GM20431 (cell line): ENCODE data around the gene TNKS1BP1.

ENCODE experiments used
- in situ Hi-C: fragments of 300-500 bp; cut with MseI, MboI; formaldehyde crosslinking; loops from one replicate; pipeline ENCODE4 v1.15.0; 2020; ENCODE audit warnings: low sequenced_read_pairs; ENCODE audit not compliant: unreplicated experiment

Gene TNKS1BP1

DNA sequence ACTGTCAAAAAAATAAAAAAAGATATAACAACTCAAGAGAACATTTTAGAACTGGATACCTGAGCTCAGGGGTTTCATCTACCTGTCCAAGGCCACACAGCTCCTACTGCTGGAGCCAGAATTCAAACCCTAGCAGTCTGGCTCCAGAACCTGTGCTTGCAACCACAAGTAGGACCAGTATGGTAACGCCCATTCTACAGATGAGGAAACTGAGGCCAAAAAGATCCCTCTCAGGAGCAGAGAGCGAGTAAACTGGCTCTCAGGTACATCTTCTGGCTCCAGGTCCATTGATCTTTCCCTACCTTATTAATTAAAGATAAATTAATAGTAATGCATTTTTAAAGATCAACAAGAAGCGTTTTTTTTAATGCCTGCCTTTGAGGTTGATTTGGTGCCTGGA, 32.6 kb upstream of the TNKS1BP1 start:
- in situ Hi-C loops, result no loop called here

DNA sequence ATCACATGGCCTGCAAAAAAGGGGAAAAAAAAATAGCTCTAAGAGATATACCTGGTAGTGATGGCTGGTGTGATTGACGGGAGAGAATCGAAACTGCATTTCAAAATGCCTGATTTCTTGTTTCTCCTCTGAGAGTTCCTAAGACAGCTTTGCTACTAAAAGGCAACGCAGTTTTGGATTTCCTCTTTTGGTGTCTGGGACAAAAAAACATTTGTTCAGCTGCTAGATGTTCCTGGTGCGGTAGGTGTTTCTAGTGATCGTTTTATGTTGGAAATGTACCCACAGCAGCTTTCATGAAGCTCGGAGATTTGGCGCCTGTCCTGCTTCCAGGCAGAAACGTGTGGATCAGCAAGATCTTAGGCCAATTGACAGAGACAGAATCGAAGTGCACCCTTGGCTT, 31.5 kb upstream of the TNKS1BP1 start:
- in situ Hi-C loops, result no loop called here

DNA sequence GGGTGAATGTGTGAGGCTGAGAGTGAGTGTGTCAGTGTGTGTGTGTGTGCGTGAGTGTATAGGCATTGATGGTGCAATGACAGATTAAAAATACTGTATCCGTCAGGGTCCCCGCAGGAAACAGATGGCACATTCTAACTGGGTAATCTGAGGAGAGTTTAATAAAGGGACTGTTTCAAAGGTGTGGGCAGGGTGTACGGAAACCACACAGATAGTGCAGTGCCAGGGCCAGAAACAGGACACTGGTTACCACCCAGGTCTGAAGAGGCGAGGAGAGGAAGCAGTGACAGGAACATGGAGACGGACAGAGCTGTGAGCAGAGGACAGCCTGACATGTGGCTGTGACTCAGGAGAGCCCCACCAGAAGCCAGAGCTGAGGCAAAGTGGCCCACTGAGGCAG, 29.9 kb upstream of the TNKS1BP1 start:
- in situ Hi-C loops, result no loop called here

DNA sequence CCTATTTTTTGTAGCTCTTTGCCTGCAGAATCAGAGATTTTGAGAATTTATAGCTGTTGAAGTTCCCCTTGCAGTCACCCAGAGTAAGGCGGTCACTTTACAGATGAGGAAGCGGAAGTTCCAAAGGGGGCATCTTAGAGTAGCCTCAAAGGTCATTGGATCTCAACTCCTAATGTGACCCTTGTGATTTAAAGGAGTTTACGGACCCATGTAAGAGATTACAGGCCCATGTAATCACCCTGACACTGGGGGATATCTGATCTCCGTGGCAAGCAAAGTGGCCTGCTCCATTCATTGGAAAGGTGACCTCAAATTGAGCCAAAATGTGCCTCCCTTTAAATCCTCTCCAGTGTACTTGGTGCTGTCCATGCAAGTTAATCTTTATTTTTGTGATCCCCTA, 29.1 kb upstream of the TNKS1BP1 start:
- in situ Hi-C loops, result no loop called here

DNA sequence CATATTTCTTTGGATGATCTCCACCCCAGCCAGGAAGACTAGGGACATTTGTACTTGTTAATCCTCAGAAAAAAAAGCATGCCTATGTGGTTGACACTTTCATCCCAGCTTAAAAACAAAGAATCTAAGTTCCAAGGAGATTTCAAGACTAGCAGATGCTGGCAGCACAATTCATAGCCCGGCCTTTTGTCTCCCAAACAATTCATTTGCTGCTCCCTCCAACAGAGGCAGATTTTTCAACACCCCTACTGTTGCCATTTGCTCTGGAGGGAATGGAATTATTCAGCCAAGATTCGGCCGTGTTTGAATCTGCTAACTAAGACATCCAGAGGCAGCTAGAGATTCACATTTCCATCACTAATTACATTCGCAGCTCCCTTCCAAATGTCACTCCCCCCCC, 28.7 kb upstream of the TNKS1BP1 start:
- in situ Hi-C loops, result no loop called here

DNA sequence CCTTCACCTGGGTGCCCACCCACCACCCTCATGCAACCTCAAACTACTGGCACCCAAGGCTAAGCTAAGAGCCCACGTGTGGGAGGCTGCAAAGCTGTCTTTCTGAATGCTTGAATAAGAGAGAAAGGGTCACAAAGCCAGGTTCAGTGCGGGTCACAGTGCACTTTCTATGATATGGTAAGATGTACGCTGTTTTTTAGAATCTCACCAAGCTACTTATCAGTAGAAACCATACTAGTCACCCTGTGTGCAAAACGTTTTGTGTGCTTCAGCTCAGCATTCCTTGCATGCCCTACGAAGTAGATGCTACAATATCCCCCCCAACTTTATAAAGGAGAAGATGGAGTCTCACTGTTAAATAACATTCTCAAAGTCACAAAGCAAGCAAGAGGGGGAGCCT, 28.3 kb upstream of the TNKS1BP1 start:
- in situ Hi-C loops, result no loop called here

DNA sequence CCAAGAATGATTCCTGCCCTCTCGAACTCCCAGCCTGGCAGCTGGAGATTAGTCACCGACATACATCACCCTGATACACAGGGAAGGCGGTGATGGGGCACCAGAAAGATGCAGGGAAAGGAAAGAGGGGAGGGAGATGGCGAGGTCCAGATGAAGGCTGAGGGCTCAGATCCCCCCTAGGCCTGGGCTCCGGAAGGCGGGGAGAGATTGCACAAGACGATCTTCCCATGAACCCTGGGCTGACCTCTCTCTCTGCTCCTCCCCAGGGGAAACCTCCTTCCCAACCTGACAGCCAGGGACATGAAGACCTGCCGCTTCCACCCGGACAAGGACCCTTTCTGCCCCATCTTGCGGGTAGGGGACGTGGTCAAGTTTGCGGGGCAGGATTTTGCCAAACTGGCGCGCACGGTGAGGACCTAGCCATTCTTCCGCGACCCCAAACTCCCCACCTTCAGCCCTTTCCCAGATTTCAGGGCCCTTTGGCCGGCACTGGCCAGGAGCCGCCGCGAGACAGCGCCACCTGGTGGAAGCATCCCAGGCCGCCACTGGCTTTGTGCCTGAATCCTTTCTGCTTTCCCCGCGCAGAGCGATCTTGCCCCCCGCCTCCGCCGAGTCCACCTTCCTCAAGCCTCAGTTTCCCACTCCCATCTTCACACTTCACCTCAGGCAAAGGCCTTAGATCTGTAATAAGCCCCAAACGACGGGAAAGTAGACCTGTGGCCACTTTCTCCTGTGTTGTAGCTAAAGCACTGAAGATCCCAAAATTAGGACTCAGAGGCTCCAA, 24.9 kb upstream of the TNKS1BP1 start:
- in situ Hi-C loops, result loop anchor here (25.0 kb wide), 1 partner anchor 313 kb away; the partner anchor contains the start of genes CLP1 and ZDHHC5

DNA sequence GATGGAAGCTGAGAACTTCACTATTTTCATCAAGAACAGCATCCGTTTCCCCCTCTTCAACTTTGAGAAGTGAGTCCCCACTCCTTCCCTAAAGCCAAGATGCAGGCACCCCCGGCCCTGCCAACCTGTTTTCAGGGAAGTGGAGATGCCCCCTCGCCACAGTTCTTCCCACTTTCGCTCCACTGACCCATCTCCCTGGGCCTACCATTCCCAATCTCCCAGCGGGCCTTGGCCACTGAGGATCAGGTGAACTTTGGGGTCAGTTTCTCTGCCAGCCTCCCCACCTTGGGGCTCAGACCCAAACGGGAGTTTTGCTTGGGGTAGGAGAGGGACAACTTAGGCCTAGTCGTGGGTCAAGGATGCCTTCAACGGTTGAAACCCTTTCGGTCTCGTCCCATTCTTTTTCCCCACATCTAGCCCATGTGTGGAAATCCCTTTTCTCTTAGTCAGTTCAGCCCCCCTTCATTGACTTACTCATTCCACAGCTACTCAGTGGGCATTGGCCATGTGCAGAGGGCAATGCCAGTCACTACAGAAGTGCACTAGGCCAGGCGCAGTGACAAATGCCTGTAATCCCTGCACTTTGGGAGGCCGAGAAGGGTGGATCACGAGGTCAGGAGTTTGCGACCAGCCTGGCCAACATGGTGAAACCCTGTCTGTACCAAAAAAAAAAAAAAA, 24.0 kb upstream of the TNKS1BP1 start:
- in situ Hi-C loops, result loop anchor here (25.0 kb wide), 1 partner anchor 314 kb away; the partner anchor contains the start of genes CLP1 and ZDHHC5

DNA sequence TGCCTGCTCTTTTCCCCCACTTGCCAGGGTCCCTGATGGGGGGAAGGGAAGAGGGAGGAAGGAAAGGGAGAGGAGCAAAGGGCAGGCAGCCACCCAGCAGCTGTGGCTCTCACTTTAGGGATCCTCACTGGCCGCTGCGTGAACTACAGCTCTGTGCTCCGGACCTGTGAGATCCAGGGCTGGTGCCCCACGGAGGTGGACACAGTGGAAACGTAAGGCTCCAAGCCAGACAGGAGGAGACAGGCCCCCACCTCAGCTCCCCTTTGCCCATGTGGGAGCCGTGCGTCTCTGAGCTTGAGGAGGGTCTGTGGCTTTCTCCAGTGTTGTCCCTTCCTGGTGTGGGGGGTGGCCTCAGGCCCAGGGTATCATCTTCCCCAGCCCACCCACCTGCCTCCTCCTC, 23.3 kb upstream of the TNKS1BP1 start:
- in situ Hi-C loops, result loop anchor here (25.0 kb wide), 1 partner anchor 314 kb away; the partner anchor contains the start of genes CLP1 and ZDHHC5

DNA sequence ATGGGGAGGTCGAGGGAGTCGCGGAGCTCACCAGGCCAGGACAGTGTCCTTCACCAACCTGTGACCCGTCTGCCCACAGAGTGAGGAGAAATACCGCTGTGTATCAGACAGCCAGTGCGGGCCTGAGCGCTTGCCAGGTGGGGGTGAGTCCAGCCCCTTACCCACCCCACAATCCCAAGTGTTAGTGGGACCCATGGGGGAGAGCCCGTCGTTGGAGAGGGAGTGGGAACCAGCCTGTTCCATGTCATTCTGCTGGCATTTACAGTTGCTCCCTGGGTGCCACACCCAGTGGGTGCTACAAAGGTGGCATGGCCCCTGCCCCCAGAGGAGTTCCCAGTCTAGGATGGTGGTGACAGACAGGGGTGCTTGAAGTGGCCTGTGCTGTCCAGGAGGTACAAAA, 22.6 kb upstream of the TNKS1BP1 start:
- in situ Hi-C loops, result loop anchor here (25.0 kb wide), 1 partner anchor 315 kb away; the partner anchor contains the start of genes CLP1 and ZDHHC5

DNA sequence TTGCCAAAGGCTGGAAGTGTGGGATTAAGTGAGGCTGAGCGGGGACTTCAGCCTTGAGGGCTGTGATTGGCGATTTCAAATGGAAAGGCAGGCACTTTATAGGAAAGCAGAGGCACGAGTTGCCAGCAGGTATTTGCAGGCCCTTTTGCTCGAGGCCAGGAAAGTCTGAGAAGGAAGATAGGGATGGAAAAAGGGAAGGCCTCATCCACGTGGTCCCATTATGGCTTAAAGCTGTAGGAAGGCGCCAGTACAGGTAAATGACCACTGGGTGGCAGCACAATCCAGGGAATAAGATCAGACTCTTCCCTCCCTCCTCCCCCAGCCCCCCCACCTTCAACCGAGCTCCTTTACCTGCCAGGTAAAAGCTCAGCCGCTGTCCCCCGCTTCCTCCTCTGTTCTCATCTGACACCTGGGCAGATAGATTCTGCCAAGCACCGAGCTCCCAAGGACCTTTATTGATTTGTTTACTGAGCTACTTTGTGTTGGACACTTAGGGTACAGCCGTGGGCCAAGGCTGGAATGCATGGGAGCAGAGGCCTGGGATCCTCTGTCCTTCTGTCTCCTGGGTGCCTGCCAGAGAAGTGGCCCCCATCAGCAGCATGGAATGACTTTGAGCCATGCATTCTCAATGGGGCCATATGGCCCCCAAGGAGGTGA, 20.9 kb upstream of the TNKS1BP1 start:
- in situ Hi-C loops, result loop anchor here (25.0 kb wide), 1 partner anchor 317 kb away; the partner anchor contains the start of genes CLP1 and ZDHHC5

DNA sequence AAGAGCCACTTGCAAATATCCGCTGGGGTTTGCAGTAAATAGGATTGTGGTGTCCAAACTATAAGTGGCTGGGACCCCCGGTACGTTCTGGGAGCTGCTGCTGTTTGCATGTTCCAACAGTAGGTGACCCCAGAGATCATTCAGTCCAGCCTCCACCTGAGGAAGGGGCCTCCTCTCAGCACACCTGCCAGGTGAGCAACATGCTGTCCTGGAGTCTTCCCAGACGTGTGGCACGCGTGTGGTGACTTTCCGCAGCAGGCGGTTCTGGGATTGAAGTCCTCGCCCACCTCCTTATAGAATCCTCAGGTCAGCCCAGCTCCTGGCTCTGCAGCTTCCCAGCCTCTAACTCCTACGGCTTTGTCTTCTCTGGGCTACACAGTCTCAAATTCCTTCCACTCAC, 20.1 kb upstream of the TNKS1BP1 start:
- in situ Hi-C loops, result loop anchor here (25.0 kb wide), 1 partner anchor 317 kb away; the partner anchor contains the start of genes CLP1 and ZDHHC5

DNA sequence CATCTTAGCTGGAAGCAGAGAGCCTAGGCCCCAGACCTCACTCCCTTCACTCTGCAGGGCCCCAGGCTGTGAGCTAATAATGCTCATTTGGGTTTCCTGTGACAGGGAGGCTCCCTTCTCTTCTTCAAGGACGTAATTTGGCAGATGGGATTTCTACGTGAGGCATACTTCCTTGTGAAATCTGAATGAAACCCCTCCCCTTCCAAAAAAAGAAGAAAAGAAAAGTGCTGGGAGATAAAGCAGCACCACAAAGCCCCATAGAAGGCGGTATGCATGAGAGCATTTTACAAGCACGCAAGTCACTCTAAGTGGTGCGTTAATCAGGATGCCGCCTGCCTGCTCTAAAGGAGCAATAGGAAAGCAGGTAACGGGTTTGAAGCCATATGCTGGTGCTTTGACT, 19.1 kb upstream of the TNKS1BP1 start:
- in situ Hi-C loops, result loop anchor here (25.0 kb wide), 1 partner anchor 318 kb away; the partner anchor contains the start of genes CLP1 and ZDHHC5

DNA sequence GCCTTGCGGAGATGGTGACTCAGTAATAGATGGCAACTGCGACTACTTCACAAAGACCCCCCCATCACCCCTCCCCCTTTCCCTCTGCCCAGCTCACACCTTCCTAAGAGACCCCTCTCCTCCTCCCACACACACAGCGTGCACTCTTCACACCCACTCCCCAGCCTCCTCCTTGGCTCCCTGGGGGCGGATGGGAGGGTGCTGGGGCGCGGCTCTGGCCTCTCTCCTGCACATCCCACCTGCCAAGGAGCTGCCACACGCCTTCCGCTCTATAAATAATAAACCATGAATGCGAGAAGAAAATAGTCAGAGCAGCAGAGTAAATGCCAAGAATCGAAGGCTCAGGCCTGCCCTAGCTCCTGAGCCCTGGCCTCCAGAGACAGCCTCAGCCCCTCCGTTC, 17.9 kb upstream of the TNKS1BP1 start:
- in situ Hi-C loops, result loop anchor here (25.0 kb wide), 1 partner anchor 320 kb away; the partner anchor contains the start of genes CLP1 and ZDHHC5

DNA sequence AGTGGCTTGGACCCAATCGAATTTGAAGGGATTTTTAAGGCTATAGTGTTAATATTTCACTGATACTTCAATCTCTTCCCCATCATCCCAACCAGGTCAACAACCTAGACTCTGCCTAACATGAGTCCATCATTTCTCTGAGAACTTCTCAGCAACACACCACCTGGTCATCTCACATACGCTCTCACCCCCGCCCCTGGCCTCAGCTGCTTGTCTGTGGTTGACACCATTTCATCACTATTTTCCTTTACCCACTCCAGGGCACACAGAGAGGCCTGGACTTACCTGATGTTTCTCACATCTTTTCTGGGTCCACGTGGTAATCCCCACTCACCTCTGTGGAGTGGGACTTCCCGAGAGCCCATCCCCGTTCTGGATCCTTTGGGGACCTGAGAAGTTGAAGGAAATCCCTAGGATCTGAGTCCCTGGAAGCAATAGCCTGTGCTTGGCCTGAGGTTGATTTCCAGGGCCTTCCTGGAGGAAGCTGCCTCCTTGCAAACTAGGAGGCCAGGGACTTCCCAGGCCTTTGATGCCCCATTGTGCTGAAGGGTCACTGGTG, 16.6 kb upstream of the TNKS1BP1 start:
- in situ Hi-C loops, result loop anchor here (25.0 kb wide), 1 partner anchor 321 kb away; the partner anchor contains the start of genes CLP1 and ZDHHC5

DNA sequence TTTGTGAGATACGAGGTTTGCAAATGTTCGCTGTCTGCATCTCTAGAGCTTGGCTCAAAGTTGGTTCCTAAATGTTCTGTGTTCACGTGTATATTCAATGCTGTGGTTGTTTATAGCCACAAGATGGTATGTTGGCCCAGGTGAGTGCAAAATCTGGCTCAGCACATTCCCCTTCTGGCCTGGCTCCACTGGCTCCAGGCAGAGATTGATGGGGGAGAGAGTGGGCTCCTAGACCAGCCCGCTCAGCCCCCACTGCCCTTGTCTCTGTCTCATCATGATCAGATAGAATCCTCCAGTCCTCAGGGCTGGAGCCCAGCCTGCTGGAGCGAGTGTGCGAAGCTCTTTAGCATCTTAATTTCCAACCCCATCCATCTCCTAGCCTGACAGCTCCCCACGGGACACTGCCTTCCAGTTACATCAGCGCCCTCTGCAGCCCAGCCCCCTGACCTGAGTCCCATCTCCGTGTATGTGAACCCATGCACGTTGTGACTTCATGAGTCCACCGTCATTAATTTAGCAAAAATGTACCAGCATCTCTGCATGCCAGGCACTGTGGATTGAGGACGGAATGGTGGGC, 15.4 kb upstream of the TNKS1BP1 start:
- in situ Hi-C loops, result loop anchor here (25.0 kb wide), 1 partner anchor 322 kb away; the partner anchor contains the start of genes CLP1 and ZDHHC5

DNA sequence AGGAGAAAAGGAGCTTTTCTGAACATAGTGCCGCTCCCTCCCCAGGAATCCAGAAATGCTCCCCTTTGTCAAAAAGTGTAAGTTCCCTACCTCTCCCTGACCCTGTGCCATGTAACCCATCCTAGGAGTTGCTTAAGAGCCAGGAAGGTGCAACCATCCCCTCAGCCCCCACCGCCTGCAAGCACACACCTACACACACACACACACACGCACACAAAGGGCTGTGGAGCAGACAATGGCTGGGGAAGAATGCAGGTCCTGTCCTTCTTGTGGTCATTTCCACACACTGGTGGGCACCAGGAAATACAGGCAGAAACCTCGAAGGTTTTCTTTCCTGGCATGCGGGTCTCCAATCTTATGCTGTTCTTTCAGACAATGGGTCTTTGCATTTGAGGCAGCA, 14.6 kb upstream of the TNKS1BP1 start:
- in situ Hi-C loops, result loop anchor here (25.0 kb wide), 1 partner anchor 323 kb away; the partner anchor contains the start of genes CLP1 and ZDHHC5

DNA sequence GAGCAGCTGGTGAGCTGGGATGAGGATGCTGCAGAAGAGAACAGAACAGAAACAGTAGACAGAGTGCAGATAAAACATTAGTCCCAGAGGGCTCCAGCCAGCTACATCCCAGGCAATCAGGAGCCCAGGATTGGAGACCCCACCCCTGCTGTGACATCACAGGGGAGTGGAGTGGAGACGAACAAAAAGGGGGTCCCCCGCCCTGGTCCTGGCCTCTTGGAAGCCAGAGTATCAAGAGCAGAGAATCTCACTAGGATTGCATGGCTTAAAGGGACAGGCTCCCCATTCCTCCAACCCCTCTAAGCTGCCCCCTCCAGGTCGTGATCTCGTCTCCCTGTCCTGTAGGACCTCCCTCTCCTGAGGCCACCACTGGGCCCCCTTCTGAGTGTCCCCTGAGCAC, 13.4 kb upstream of the TNKS1BP1 start, which contains the start of gene P2RX3:
Gene P2RX3, plus strand, starts transcription at position 211 of the 400 bp plus-strand sequence. CDS start 199 bp downstream, outside the sequence.
- in situ Hi-C loops, result loop anchor here (25.0 kb wide), 1 partner anchor 324 kb away; the partner anchor contains the start of genes CLP1 and ZDHHC5

DNA sequence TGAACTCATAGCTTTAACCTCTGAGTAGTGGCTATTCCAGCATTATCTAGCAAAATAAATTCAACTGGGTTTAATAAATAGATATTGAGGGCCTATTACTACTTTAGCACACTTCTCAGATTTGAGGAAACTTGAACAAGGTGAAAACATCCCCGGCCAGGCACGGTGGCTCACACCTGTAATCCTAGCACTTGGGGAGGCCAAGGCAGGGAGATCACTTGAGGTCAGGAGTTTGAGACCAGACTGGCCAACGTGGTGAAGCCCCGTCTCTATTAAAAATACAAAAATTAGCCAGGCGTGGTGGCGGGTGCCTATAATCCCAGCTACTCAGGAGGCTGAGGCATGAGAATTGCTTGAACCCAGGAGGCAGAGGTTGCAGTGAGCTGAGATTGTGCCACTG, 12.1 kb upstream of the TNKS1BP1 start:
- in situ Hi-C loops, result loop anchor here (25.0 kb wide), 1 partner anchor 325 kb away; the partner anchor contains the start of genes CLP1 and ZDHHC5
